Endothelial cell of umbilical vein (primary cell): Measurements from ENCODE around the gene ANKS1B. TPM values are rescaled to one million over a fixed set of nuclear protein-coding genes. Genes with fewer than 3 reads are reported as not detected.

Source experiments
- BruUV-seq: library from RNA; stranded (reverse); fragments of 400-500 nt; replicated peaks from 2 replicates; lab custom pipeline; 2021; lab: Mats Ljungman, UMichigan
- CTCF ChIA-PET: fragments of 300-600, 350-600 bp; sonication (Branson Sonifier 250); formaldehyde crosslinking; loops from one replicate; lab custom pipeline; 2021; ENCODE audit warnings: antibody characterized with exemption, inconsistent platforms; lab: Charles Lee
- POLR2A ChIA-PET: fragments of 300-600, 350-600 bp; sonication (Branson Sonifier 250); formaldehyde crosslinking; loops from one replicate; lab custom pipeline; 2021; ENCODE audit warnings: antibody characterized with exemption, inconsistent platforms; lab: Charles Lee
- DNase-seq: peaks from one replicate; pipeline ENCODE4 v3.0.0-alpha.2; 2011; ENCODE audit warnings: low read depth, low spot score
- FAIRE-seq: peaks from 2 replicates; lab custom pipeline; 2011; peaks lifted over from hg19 to GRCh38; lab: Jason Lieb, UNC
- H2AFZ ChIP-seq: 2 replicates; pipeline ENCODE4 v1.6.0; 2012; ENCODE audit warnings: low read depth, low read length, control low read depth, inconsistent platforms
- H3K27ac ChIP-seq: 2 replicates; pipeline ENCODE4 v1.5.1; 2011; ENCODE audit warnings: low read depth, mild to moderate bottlenecking, control low read depth, low read length, moderate library complexity; ENCODE audit not compliant: insufficient read depth
- H3K27me3 ChIP-seq, 2 experiments: 2 replicates each; pipeline versions ENCODE4 v1.6.0 to v1.6.1; 2011; ENCODE audit warnings: low read length in 2 of 2, mixed read lengths in 1 of 2; ENCODE audit not compliant: control insufficient read depth in 2 of 2, insufficient read depth in 2 of 2
- H3K36me3 ChIP-seq, 2 experiments: 2 replicates in 1 of 2; 3 replicates in 1 of 2; pipeline ENCODE4 v1.5.1; 2011; ENCODE audit warnings: low read length in 2 of 2, mild to moderate bottlenecking in 1 of 2, moderate library complexity in 1 of 2; ENCODE audit not compliant: control insufficient read depth in 2 of 2, insufficient read depth in 2 of 2; ENCODE audit errors: extremely low read depth in 1 of 2
- H3K4me1 ChIP-seq: 3 replicates; pipeline ENCODE4 v1.5.1; 2011; ENCODE audit warnings: mild to moderate bottlenecking, low read length; ENCODE audit not compliant: control insufficient read depth, insufficient read depth; ENCODE audit errors: extremely low read depth
- H3K4me2 ChIP-seq: 2 replicates; pipeline ENCODE4 v1.6.1; 2011; ENCODE audit warnings: low read length, control low read depth, mixed read lengths; ENCODE audit not compliant: insufficient read depth
- H3K4me3 ChIP-seq, 3 experiments: fragments of 200-600 bp in 1 of 3; sonication (generic), shearing (Covaris generic) in 1 of 3; replicated peaks in 1 of 3; 2 replicates each; pipeline ENCODE4 v1.5.1; 2011 to 2016; ENCODE audit warnings: control low read depth in 3 of 3, low read length in 3 of 3, mild to moderate bottlenecking in 2 of 3, inconsistent platforms in 1 of 3, low read depth in 1 of 3, moderate library complexity in 1 of 3; ENCODE audit not compliant: insufficient read depth in 1 of 3
- H3K79me2 ChIP-seq: 2 replicates; pipeline ENCODE4 v1.6.0; 2012; ENCODE audit warnings: low read length, inconsistent platforms; ENCODE audit not compliant: control insufficient read depth, insufficient read depth
- H3K9ac ChIP-seq: replicated peaks from 2 replicates; pipeline ENCODE3; 2011; ENCODE audit warnings: low read length, control low read depth; ENCODE audit not compliant: insufficient read depth; ENCODE audit errors: extremely low read depth
- H3K9me1 ChIP-seq: replicated peaks from 3 replicates; pipeline ENCODE4 v1.6.0; 2011; ENCODE audit warnings: mild to moderate bottlenecking, low read length; ENCODE audit not compliant: control insufficient read depth, insufficient read depth; ENCODE audit errors: extremely low read depth
- H3K9me3 ChIP-seq: replicated peaks from 2 replicates; pipeline ENCODE4 v1.5.1; 2012; ENCODE audit warnings: low read length, inconsistent platforms; ENCODE audit not compliant: control insufficient read depth, insufficient read depth
- H4K20me1 ChIP-seq: replicated peaks from 2 replicates; pipeline ENCODE3; 2011; ENCODE audit warnings: mild to moderate bottlenecking, low read length; ENCODE audit not compliant: control insufficient read depth, insufficient read depth; ENCODE audit errors: extremely low read depth
- CTCF ChIP-seq, 2 donors: IDR thresholded peaks; 1 replicate in 1 of 2; 2 replicates in 1 of 2; pipeline ENCODE4 v1.5.1; 2011; ENCODE audit warnings: low read length in 2 of 2, mild to moderate bottlenecking in 2 of 2, moderate library complexity in 2 of 2, control low read depth in 1 of 2, inconsistent platforms in 1 of 2, low read depth in 1 of 2; ENCODE audit not compliant: insufficient read depth in 1 of 2; ENCODE audit errors: extremely low read depth in 1 of 2
- EZH2 ChIP-seq: IDR thresholded peaks from 2 replicates; pipeline ENCODE4 v1.6.1; 2012; ENCODE audit warnings: borderline replicate concordance, low read depth, mild to moderate bottlenecking, moderate library complexity, low read length, inconsistent platforms; ENCODE audit not compliant: severe bottlenecking
- FOS ChIP-seq: IDR thresholded peaks from 2 replicates; pipeline ENCODE4 v1.6.1; 2011; ENCODE audit warnings: mild to moderate bottlenecking, low read length, moderate library complexity, borderline replicate concordance; ENCODE audit not compliant: insufficient read depth
- GATA2 ChIP-seq: IDR thresholded peaks from 2 replicates; pipeline ENCODE4 v1.7.0; 2011; ENCODE audit warnings: low read depth, mild to moderate bottlenecking, moderate library complexity, mixed read lengths, low read length; ENCODE audit not compliant: insufficient read length, insufficient read depth
- JUN ChIP-seq: IDR thresholded peaks from 2 replicates; pipeline ENCODE4 v1.6.1; 2011; ENCODE audit warnings: borderline replicate concordance, low read depth; ENCODE audit not compliant: insufficient read length, insufficient read depth
- MAX ChIP-seq: IDR thresholded peaks from 2 replicates; pipeline ENCODE4 v1.6.1; 2011; ENCODE audit not compliant: insufficient read depth, insufficient read length
- MYC ChIP-seq: IDR thresholded peaks from one replicate; pipeline ENCODE4 v1.6.1; 2011; ENCODE audit warnings: mild to moderate bottlenecking, low read depth, low read length
- POLR2A ChIP-seq: IDR thresholded peaks from 2 replicates; pipeline ENCODE4 v1.6.1; 2012; ENCODE audit warnings: low read depth, mild to moderate bottlenecking, control low read depth, low read length
- POLR2AphosphoS5 ChIP-seq: IDR thresholded peaks from 2 replicates; pipeline ENCODE4 v1.6.1; 2012; ENCODE audit warnings: low read depth, mild to moderate bottlenecking, control low read depth, low read length, moderate library complexity; ENCODE audit not compliant: insufficient read depth
- dilution Hi-C: fragments of 300-500 bp; cut with MboI; formaldehyde crosslinking; loops from one replicate; pipeline ENCODE4 v1.15.0; 2019; ENCODE audit warnings: low sequenced_read_pairs; ENCODE audit not compliant: extremely low pct_ligation_motif_present
- intact Hi-C: fragments of 100-400 bp; cut with micrococcal nuclease; formaldehyde crosslinking; loops from one replicate; pipeline ENCODE4 v1.10.0; 2022
- polyA plus RNA-seq, 4 experiments: library from polyadenylated mRNA; depleted of rRNA in 3 of 4; stranded (reverse) in 3 of 4; unstranded in 1 of 4; fragments of >200 nt; gene quantifications; 2 replicates each; pipeline versions ENCODE4 v1.2.1 to v1.2.3, GENCODE V29; 2011 to 2012; ENCODE audit warnings: missing spikeins in 1 of 4
- total RNA-seq: library from RNA; stranded (reverse); gene quantifications from 2 replicates; pipeline ENCODE4 v1.2.3, GENCODE V29; 2021

ANKS1B gene
- total and polyA plus RNA-seq, 2 donors (not counting 3 experiments of a cell fraction or from before 2014, with no cell fraction given) = 0.15 to 0.38 TPM

- no TSS peak for BruUV-seq
- H3K9me1 ChIP-seq = no peaks in the 10 kb centered on the region
- H3K9ac ChIP-seq = no peak overlapping the region
- H4K20me1 ChIP-seq = no peaks in the 10 kb centered on the region
- no peak overlapping the region for H3K4me3 ChIP-seq
- no peak overlapping the region for H2AFZ ChIP-seq
- ChIA-PET CTCF (interaction anchor here (1.7 kb wide), 1 partner anchor 22 kb away, joined by 5 read pairs; no protein-coding TSS in a partner anchor), POLR2A (no interaction called here)
- DNase-seq (no peak), FAIRE-seq (no peak)
- no peaks in the 10 kb centered on the region for H3K27me3 ChIP-seq
- dilution Hi-C loops = no loop called here
- no peaks in the 10 kb centered on the region for H3K36me3 ChIP-seq
- H3K9me3 ChIP-seq = no peaks in the 10 kb centered on the region
- no peaks in the 10 kb centered on the region for H3K79me2 ChIP-seq
- TF ChIP-seq GATA2 = no peak
- no peak for TF ChIP-seq MAX
- no peak overlapping the region for H3K4me2 ChIP-seq
- H3K4me1 ChIP-seq = no peaks in the 10 kb centered on the region
- intact Hi-C loops = no loop called here
- H3K27ac ChIP-seq = no peak overlapping the region
Measured at GRCh38 chr12:98977186-98977585, 1007.5 kb downstream of the ANKS1B start.

GRCh38 chr12:98974767-98975381, 1009.9 kb downstream of the ANKS1B start:
- H3K4me2 ChIP-seq = no peak overlapping the region
- no peaks in the 10 kb centered on the region for H3K27me3 ChIP-seq
- TF ChIP-seq EZH2 = no peak
- no peak for TF ChIP-seq MAX
- TF ChIP-seq FOS = no peak
- no peak for TF ChIP-seq CTCF (IDR thresholded peaks at IDR 0.05; ENCODE audit: extremely low read depth in 1 of 2, insufficient read depth in 1 of 2, low read depth in 1 of 2, low read length in 2 of 2)
- TF ChIP-seq GATA2 = no peak
- TF ChIP-seq POLR2AphosphoS5 = no peak
- TF ChIP-seq POLR2A = no peak
- TF ChIP-seq JUN = no peak
- no peak for TF ChIP-seq MYC
- H3K9me1 ChIP-seq = no peaks in the 10 kb centered on the region
- no peak overlapping the region for H3K9ac ChIP-seq
- H3K79me2 ChIP-seq = no peaks in the 10 kb centered on the region
- no peak for FAIRE-seq
- H3K4me3 ChIP-seq = no peak overlapping the region
- H3K27ac ChIP-seq = no peak overlapping the region
- BruUV-seq = no TSS peak
- CTCF ChIA-PET = no interaction called here
- POLR2A ChIA-PET = no interaction called here
- intact Hi-C loops = no loop called here
- H3K9me3 ChIP-seq = no peaks in the 10 kb centered on the region
- no peak for DNase-seq
- no peaks in the 10 kb centered on the region for H3K4me1 ChIP-seq
- H2AFZ ChIP-seq = no peak overlapping the region
- dilution Hi-C loops = no loop called here
- no peaks in the 10 kb centered on the region for H4K20me1 ChIP-seq
- no peaks in the 10 kb centered on the region for H3K36me3 ChIP-seq
